Omental fat pad (tissue), 4 donors: Measurements from ENCODE around the gene ATXN3. TPM values are rescaled to one million over a fixed set of nuclear protein-coding genes. Genes with fewer than 3 reads are reported as not detected.
A peak's percentile ranks its signal among the peaks of the same experiment; 100 is the strongest.

ENCODE experiments used
- ATAC-seq: fragments of 150-250 bp; one replicate; pipeline ENCODE4 v1.9.1; 2016; ENCODE audit warnings: mild to moderate bottlenecking, moderate library complexity; ENCODE audit not compliant: low FRiP score
- DNase-seq: peaks from one replicate; pipeline ENCODE4 v3.0.0-alpha.2; 2019; ENCODE audit warnings: low spot score
- total RNA-seq, 4 donors: library from RNA; depleted of rRNA; stranded (reverse); fragments of >200 nt; gene quantifications; one replicate each; pipeline ENCODE4 v1.1.0, GENCODE V29; 2016
- TF ChIP-seq, protein P1 (sequence below), 3 donors: fragments of 450-650 bp; IDR thresholded peaks; one replicate each; pipeline ENCODE4 v1.5.1; 2016 to 2017; ENCODE audit warnings: antibody characterized with exemption in 3 of 3, mild to moderate bottlenecking in 3 of 3, moderate library complexity in 2 of 3

Gene ATXN3
- total RNA-seq, result 10 to 100 TPM; 23.4 to 37.9 (median 36.4) TPM

DNA sequence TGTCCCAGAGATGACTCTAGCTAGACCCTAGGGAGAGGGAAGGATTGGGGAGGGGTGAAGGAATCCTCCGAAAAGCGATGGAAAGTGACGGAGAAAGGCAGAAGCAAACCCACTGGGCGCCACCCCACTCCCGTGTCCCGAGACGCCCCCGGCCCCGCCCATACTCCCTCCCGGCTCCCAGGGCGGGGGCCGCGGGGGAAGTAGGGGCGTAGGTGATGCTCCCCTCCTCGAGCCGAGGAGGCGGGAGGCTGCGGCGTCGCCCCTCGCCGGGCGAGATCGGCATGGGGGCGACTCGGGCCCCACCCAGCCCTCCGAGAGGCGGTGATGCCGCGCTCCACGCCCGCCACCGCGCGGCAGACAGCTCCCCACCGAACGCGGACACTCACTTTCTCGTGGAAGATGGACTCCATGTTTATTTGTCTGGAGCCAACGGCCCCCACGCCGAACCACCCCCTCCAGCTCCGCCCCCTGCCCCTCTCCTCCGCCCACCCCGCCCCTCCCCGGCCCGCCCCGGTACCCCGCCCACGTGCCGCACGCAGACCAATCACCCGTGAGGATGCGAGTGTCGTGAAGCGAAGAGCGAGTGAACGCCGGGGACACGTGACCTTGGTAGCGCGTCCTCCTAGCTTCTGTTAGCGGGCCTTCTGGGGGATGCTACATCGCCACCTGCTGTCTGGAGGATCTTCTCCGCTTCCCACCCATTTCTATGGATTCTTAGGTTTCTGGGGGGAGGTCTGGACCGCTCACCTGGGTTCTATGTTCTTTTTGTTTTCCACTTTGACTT lies at the start of gene ATXN3:
TSS of gene ATXN3 (minus strand) at position 440 of the 784 bp plus-strand sequence. CDS start at position 410, 30 bp downstream.
- TF ChIP-seq, protein P1, sequence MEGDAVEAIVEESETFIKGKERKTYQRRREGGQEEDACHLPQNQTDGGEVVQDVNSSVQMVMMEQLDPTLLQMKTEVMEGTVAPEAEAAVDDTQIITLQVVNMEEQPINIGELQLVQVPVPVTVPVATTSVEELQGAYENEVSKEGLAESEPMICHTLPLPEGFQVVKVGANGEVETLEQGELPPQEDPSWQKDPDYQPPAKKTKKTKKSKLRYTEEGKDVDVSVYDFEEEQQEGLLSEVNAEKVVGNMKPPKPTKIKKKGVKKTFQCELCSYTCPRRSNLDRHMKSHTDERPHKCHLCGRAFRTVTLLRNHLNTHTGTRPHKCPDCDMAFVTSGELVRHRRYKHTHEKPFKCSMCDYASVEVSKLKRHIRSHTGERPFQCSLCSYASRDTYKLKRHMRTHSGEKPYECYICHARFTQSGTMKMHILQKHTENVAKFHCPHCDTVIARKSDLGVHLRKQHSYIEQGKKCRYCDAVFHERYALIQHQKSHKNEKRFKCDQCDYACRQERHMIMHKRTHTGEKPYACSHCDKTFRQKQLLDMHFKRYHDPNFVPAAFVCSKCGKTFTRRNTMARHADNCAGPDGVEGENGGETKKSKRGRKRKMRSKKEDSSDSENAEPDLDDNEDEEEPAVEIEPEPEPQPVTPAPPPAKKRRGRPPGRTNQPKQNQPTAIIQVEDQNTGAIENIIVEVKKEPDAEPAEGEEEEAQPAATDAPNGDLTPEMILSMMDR (IDR thresholded peaks at IDR 0.05), result peak in 1 of 3 donors; percentile 11
- DNase-seq, result peak; percentile 80
- ATAC-seq, result peak; percentile 96

DNA sequence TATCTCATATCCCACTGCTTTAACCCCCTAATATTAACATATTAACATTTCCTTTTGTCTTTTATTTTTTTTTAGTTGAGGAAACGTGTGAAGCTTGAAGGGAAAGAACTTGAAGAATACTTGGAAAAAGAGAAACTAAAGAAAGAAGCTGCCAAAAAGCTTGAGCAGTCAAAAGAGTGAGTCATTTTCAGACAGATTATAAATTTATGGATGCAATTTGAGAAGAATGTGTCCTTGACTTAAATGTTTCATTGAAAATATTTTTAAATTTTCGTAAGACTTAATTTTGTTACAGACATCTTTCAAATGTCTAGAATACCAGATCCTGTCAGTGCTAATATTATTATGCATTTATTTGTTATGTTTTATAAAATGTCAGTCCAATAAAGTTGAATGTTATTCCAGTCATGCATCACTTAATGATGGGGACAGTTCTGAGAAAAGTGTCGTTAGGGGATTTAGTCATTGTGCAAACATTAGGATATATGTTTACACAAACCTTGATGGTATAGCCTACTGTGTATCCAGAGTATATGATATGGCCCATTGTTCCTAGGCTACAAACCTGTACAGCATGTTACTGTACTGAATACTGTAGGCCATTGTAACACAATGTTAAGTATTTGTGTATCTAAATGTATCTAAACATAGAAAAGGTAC lies 48.0 kb upstream of the ATXN3 start:
- DNase-seq (no peak), ATAC-seq (no peak)
- TF ChIP-seq, protein P1 (IDR thresholded peaks at IDR 0.05), result no peak

DNA sequence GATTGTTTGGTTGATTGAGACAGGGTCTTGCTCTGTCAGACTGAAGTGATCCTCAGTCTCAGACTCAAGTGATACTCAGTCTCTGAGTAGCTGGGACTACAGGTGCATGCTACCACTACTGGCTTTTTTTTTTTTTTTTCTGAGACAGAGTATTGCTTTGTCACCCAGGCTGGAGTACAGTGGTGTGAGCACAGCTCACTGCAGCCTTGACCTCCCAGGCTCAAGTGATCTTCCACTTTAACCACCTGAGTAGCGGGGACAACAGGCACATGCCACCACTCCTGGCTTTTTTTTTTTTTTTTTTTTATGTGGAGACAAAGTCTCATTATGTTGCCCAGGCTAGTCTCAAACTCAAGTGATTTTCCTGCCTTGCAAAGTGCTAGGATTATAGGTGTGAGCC lies 47.2 kb upstream of the ATXN3 start:
- TF ChIP-seq, protein P1 (IDR thresholded peaks at IDR 0.05), result no peak
- ATAC-seq, result no peak

DNA sequence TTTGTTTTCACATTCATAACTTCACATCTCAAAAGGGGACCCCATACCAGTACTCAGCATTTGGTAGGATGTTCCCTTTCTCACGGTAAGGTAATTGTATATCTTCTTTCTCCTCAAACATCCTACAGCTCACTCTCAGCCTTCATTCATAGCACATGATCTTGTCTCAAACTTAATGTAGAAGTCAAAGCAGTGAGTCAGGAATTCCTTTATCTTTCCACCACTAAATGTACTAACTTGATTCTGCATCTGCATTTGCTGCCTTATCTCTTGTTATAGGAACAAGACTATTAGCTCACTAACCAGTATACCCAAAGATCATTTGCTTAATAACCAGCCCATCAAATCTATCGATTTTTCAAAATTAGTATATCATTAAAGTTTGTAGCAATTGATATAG lies 38.3 kb upstream of the ATXN3 start:
- no peak for ATAC-seq
- TF ChIP-seq, protein P1 (IDR thresholded peaks at IDR 0.05), result no peak

More for the DNA sequence above, 47.2 kb upstream of the ATXN3 start:
- DNase-seq, result no peak

DNA sequence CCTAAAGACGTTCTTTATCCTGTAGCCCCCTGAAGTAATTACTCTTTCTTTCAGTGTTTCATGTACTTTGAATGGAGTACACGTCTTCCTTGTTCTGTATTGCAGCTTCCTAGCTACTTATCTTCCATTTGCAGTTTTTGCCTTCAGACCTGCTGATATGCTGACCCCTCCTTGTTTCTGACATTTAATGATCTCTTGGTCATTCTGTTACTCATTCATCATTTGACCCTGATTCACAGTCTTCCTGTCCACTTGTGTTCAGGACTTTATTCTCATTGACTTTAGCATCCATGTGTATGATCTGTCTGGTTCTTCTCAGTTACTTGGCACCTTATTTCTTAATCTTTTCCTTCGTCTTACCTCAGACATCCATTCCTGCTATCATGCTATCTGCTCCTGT lies 37.6 kb upstream of the ATXN3 start:
- DNase-seq, result no peak
- ATAC-seq, result no peak
- TF ChIP-seq, protein P1 (IDR thresholded peaks at IDR 0.05), result no peak

More for the DNA sequence above, 38.3 kb upstream of the ATXN3 start:
- no peak for DNase-seq

DNA sequence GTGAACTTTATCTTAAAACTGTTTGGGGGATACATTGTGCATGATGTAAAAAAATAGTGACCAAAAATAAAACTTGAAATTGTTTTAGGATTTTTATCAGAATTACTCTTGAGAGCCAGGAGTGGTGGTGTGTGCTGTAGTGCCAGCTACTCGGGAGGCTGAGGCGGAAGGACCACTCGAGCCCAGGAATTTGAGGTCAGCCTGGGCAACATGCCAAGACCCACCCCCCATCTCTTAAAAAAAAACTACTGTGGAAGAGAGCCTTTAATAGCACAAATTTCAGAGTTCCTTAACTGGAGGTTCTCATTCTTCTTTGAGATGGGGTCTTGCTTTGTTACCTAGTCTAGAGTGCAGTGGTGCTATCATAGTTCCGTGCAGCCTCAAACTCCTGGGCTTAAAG lies 36.9 kb upstream of the ATXN3 start:
- TF ChIP-seq, protein P1 (IDR thresholded peaks at IDR 0.05), result no peak
- no peak for ATAC-seq
- DNase-seq, result no peak
